ENCODE data around the gene NOCT.
"Not testable (repeated sequence)": the region's sequence is repeated elsewhere in the genome, so short reads cannot be mapped to it uniquely, and the experiment has no call there.

Gene NOCT

DNA sequence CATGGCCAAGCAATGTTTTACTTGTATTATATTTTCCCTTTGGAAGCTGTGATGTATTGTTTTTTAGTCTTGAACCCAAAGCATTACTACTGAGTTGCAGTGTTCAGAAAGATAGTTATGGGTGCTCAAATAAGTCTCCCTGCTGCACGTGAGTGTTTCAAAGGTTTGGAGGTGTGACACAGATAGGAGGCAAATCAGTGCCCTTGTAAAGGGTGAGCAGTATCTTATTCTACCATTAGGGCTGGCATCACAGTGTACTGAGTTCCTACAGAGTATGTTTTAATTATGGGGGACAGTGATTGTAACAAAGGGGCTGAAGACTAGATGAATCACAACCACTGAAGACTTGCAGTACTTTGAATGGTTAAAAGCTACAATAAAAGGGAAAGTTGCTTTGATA is 38.3 kb downstream of the NOCT start:
- no peak for DNase-seq

DNA sequence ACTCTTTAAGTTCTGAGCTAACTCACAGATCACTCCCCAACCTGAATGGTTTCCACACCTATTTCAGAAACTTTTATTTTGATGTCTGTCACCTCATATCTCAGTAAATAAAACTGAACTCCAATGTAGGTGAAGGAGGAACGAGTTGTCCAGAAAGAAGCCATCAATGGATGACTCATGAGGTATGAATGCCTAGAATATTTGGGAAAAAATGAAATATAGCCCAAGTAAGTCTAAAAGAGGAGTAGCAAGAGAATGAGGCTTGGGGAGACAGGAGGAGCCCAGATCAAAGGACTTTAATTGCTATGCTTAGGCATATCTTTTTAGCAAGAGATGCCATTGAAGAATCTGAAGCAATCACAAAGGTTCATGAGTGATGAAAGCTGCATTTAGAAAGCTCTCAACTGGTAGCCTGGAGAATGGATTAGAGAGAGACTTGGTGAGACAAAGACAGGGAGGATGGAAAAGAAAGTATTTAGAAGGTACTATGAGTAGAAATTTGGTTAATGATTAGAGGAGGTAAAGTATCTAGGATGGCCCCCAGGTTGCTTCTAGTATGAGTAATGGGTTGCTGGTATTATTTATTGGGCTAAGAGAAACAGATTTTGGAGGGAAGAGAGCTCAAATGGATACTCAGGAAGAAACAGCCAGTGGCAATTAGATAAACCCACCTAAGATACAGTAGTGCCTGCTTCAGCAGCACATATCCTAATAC is 39.4 kb downstream of the NOCT start:
- DNase-seq = no peak

DNA sequence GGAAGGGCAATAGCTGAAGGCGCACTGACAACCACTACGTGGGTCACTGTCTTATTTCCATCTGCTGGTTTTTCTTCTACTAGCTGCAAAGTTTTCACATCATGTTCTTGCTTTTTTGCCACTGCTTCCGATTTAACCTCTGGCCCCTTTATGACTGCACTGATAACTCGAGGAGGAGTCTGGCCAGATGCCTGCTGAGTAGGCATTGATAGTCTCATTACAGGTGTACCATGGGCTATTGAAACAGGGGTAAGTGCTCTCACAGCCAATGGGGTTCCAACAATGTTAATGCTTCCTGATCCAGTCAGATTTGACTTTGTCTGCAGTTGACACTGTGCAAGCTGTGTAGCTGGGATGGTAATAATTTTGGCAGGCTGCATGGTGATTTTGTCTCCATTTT is 43.4 kb downstream of the NOCT start:
- not testable (repeated sequence) for DNase-seq

DNA sequence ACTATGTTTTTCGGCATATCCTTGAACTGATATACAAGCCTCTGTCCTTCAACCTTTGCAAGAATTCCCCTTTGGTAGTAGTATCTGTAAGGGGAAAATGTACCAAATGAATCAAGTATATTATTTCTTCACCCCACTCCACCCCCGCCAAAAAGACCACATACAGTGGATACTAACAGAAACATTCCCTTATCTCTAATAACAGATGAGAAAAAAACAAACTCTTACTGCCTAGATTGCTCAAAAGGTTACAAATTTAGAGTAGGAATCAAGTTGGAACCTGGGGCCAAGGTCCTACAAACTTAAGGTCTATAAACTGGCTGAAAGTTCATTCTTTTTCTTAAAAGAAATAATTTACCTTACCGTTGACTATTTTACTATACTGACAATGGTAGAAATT is 45.0 kb downstream of the NOCT start:
- no peak for DNase-seq

DNA sequence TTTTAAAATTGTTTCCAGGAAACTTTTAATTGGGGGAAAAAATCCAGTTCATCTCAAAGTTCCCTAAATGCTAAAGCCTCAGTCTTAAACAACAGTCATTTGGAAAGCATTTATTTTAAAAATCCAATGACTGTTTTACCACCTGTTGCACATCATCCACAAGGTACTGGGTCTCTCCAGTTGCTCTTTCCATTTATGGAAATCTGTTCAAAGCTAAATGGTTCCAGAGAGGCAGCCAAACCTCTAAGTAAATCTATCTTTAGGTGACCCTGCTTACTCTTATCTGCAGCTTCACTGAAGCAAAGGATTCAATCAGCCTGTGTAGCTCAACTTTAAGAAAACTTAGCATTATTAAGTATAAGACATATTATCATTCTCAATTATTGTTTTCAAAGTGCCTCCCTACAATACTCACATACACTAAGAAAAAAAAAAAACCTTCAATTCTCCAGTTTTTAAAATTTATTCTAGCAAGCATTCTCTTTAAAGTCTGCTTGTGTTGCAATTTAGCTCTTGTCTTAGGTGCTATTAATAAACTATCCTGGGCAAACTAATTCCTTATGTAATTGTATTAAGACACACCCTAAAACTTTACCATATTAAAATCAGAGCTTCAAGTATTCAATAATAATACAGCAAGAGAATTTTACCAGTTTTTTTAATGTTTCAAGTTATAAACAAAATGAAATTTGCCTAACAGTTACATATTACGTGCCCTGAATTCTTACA is 60.6 kb downstream of the NOCT start:
- DNase-seq = no peak

DNA sequence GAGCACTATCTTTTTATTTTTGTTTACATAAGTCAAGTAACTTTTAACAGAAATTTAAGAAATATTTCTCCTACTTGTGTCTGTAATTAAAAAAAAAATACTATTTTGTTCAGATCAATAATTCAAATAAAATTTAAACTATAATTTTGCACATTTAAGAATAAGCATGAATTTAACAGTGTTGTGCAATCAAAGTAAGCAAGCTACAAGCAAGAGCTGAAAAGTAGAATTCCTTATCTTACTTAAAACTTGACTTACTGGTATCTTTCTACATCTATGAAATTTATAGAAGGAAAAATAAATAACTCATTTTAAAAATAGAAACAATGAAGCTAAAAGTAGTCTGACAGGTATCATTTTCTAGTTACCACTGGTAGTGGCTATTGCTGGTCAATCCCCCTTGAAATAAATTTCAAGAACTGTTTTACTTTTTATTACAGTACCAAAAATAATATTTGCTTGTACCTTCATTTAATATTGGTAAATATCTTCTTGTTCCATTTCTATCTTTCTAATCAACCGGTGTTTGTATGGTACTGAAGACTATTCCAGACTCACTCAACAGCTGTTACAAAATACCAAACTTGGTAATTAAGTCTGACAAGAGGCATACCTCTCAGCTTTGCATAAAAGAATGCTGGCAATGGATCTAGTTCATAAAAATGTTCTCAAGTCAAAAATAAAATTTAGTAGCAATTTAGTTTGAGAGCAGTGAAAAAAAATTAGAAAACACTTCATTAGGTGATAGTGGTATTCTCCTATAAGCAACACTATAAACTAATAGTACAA is 62.2 kb downstream of the NOCT start:
- no peak for DNase-seq

DNA sequence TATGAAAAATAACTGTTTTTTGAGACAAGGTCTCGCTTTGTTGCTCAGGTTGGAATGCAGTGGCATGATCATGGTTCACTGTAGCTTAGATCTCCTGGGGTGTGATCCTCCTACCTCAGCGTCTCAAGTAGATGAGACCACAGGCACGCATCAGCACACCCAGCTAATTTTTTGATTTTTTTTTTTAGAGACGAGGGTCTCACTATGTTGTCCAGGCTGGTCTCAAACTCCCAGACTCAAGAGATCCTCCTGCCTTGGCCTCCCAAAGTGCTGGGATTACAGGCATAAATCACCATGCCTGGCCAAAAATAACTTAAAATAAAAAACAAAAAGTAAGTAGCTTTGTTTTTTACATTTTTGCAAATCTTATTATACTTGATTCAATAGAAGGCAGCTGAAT is 63.3 kb downstream of the NOCT start:
- DNase-seq = no peak

DNA sequence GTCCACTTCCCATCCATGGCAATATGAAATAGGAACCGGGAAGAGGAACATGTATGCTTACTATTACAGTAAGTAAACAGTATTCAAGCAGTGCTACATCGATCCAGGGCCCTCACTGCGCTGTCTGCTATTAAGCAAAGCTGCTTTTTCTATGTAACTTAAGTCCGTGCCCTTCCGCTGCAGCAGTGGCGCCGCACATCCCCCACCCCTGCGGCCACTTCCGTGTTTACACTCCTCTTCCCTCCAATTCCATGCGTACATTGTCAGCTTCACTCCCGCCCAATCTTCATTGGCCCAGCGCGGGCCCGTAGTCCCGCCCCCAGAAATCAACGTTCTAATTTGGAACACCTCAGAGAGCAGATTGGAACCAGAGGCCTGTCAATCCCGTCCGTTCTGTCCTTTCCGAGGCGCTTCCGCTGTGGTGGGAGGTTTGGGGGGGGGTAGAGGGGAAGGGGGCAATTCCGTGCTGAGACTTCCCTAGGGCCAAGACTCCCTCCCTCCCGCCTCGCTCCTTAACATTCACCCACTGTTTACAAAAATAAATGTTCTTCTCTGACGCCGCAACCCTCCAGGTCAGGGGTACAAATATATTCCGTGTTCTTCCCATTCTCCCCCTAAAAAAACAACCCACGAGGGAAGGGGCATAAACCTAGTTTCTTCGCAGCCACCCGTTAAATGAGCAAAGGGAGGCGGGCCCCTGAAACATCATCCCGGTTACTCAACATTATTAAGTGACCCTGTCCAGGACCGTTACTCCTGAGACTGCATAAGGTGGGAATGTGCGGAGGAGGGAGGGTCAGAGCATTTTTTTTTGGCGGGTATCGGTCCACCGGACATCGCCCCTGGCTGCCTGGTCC is 67.4 kb downstream of the NOCT start:
- DNase-seq = peak; percentile 93

DNA sequence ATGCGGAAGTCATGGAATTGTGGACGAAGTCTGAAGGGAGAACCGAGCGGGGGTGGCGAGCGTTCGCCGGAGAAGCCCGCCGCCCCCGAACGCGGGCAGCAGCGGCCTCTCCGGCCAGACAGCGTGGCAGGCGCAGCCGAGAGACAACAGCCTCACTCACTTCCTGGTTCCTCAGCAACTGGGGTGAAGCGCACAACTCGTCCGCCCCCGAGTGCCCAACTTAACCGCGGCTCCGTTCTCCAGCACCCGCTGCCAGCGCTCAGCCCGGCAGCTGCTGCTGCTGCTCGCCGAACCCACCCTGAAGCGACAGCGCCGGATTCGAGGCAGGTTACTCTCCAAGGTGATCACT is 68.0 kb downstream of the NOCT start:
- DNase-seq = peak; percentile 23

DNA sequence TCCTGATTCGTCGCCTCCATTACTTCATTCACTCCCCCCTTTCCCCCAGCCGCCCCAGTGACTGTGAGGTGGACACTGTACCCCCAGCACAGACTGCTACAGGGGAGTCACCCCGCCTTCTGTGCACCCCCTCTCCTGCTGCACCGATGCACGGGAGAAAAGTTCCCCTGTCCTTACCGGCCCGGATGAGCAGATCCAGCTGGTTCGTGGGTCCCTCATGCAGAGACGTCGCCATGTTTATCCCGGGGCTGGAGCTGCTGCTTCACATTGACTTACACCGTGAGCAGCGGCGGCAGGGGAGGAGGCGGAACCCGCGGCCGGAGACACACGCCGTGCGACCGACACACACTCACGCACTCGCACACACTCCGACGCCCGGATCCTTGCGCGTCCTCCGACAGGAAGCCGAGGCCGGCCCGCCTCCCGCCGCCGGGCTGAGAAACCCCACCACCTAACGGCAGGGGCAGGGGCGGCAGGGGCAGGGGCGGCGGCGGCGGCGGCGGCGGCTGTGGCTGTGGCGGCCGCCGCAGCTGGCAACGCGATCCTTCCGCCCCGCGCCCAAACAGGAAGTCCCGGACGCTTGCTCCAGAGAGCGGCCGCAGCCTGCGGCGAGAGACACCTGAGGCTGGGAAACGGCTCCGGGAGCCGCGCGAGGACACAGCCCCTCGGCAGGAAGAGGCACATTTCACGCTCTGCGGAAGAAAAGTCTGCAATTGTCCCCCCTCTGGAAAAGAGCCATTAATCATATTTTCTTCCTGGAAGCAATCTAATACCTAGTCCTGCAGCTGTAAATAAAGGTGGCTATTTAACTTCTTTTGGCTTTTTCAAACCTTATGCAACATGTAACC is 68.6 kb downstream of the NOCT start:
- peak; percentile 66 for DNase-seq

DNA sequence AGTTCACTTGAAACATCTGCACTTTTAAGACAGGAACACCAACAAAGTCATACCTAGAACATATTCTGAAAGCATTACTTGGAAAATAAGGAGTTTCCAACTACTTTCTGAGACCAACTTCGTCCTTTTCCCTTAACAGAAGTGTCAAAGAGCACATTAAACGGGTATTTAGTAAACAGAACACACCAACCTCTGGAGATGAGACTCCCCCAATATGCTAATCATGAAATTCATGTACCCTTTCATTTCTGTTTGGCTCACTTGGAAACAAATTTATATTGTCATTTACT is 69.2 kb downstream of the NOCT start:
- no peak for DNase-seq

DNA sequence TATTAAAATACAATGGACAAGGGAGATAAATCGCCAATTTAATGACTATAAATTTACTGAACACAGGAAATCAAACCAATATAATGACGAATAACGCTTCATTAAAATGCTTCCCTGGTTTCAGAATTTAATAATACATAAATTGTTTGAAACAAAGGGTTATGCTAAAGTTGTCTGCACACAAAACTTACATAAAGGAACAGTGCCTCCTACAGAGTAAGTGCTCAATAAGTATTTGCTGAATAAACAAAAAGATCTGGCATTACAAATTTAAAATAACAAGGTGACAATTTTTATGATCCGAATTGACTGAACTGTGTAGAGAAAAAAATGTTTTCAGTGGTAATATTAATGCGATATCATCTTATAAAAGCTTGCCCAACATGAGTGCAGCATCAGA is 69.6 kb downstream of the NOCT start:
- DNase-seq = no peak

DNA sequence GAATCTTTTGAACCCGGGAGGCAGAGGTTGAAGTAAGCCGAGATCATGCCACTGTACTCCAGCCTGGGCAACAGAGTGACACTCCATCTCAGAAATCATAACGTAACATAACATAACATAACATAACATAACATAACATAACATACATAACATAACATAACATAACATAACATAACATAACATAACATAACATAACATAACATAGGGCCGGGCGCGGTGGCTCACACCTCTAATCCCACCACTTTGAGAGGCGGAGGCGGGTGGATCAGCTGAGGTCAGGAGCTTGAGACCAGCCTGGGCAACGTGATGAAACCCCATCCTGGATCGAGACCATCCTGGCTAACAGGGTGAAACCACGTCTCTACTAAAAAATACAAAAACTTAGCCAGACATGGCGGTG is 76.7 kb downstream of the NOCT start:
- no peak for DNase-seq

All from DMS 273 treated with DMSO at 0.1 percent for 48 hours (cell line).